IMR-90 (cell line): ENCODE measurements around the gene HADHB. TPM values are rescaled to one million over a fixed set of nuclear protein-coding genes. Genes with fewer than 3 reads are reported as not detected.

Experiments used
- ATAC-seq: fragments of 200-7000 bp; cut with Tn5 transposase; 2 replicates; pipeline ENCODE4 v1.9.1; 2020; ENCODE audit warnings: low read depth, mild to moderate bottlenecking, moderate library complexity
- BruUV-seq: library from RNA; stranded (reverse); fragments of 400-500 nt; replicated peaks from 2 replicates; lab custom pipeline; 2021; lab: Mats Ljungman, UMichigan
- CTCF ChIA-PET: fragments of 300-600 bp; formaldehyde crosslinking; extraction: SDS; loops from one replicate; lab custom pipeline; 2021; ENCODE audit warnings: antibody characterized with exemption; lab: Yijun Ruan, JAX
- POLR2A ChIA-PET: fragments of 300-600 bp; sonication (Branson Sonifier 250); formaldehyde crosslinking; loops from one replicate; lab custom pipeline; 2022; ENCODE audit warnings: antibody characterized with exemption; ENCODE audit not compliant: unreplicated experiment; lab: Charles Lee
- DNase-seq: peaks from one replicate; pipeline ENCODE4 v3.0.0; 2013
- H2AFZ ChIP-seq: replicated peaks from 2 replicates; pipeline ENCODE3; 2013; ENCODE audit warnings: low read length, mild to moderate bottlenecking; ENCODE audit not compliant: poor library complexity
- H2AK5ac ChIP-seq: 2 replicates; pipeline ENCODE4 v1.6.1; 2013; ENCODE audit warnings: low read depth, low read length, inconsistent platforms
- H2AK9ac ChIP-seq: replicated peaks from 2 replicates; pipeline ENCODE3; 2013; ENCODE audit warnings: mild to moderate bottlenecking, low read depth, low read length, moderate library complexity; ENCODE audit not compliant: poor library complexity
- H2BK120ac ChIP-seq: 2 replicates; pipeline ENCODE4 v1.6.1; 2013; ENCODE audit warnings: low read depth, low read length, inconsistent platforms
- H2BK15ac ChIP-seq: 3 replicates; pipeline ENCODE4 v1.6.1; 2013; ENCODE audit warnings: low read depth, low read length, inconsistent platforms
- H2BK20ac ChIP-seq: 2 replicates; pipeline ENCODE4 v1.6.1; 2013; ENCODE audit warnings: low read depth, mild to moderate bottlenecking, inconsistent platforms, low read length, moderate library complexity
- H2BK5ac ChIP-seq: 2 replicates; pipeline ENCODE4 v1.6.1; 2013; ENCODE audit warnings: mild to moderate bottlenecking, low read depth, low read length, inconsistent platforms; ENCODE audit not compliant: poor library complexity, severe bottlenecking
- H3K14ac ChIP-seq: replicated peaks from 2 replicates; pipeline ENCODE4 v1.6.1; 2013; ENCODE audit warnings: low read depth, low read length, inconsistent platforms
- H3K18ac ChIP-seq: 2 replicates; pipeline ENCODE4 v1.6.1; 2013; ENCODE audit warnings: low read depth, low read length, control low read depth
- H3K23ac ChIP-seq: 2 replicates; pipeline ENCODE4 v1.6.1; 2013; ENCODE audit warnings: low read depth, low read length, inconsistent platforms
- H3K27ac ChIP-seq: 2 replicates; pipeline ENCODE4 v1.5.1; 2013; ENCODE audit warnings: mild to moderate bottlenecking, control low read depth, low read length; ENCODE audit not compliant: insufficient read depth
- H3K27me3 ChIP-seq: 2 replicates; pipeline ENCODE4 v1.6.1; 2013; ENCODE audit warnings: low read length; ENCODE audit not compliant: control insufficient read depth, insufficient read depth
- H3K36me3 ChIP-seq: 2 replicates; pipeline ENCODE4 v1.6.1; 2013; ENCODE audit warnings: low read length, mixed read lengths; ENCODE audit not compliant: control insufficient read depth, insufficient read depth
- H3K4ac ChIP-seq: 2 replicates; pipeline ENCODE4 v1.6.1; 2013; ENCODE audit warnings: low read depth, low read length, inconsistent platforms
- H3K4me1 ChIP-seq: 2 replicates; pipeline ENCODE4 v1.6.1; 2013; ENCODE audit warnings: low read length, mixed read lengths; ENCODE audit not compliant: control insufficient read depth, insufficient read depth
- H3K4me2 ChIP-seq: 2 replicates; pipeline ENCODE4 v1.6.1; 2013; ENCODE audit warnings: low read depth, mild to moderate bottlenecking, control low read depth, low read length, moderate library complexity
- H3K4me3 ChIP-seq: 2 replicates; pipeline ENCODE4 v1.5.1; 2013; ENCODE audit warnings: low read depth, mild to moderate bottlenecking, control low read depth, low read length, moderate library complexity; ENCODE audit not compliant: insufficient read depth
- H3K56ac ChIP-seq: 2 replicates; pipeline ENCODE4 v1.6.1; 2013; ENCODE audit warnings: low read length, inconsistent platforms; ENCODE audit not compliant: insufficient read depth; ENCODE audit errors: extremely low read depth
- H3K79me1 ChIP-seq, 2 experiments: 2 replicates each; pipeline ENCODE4 v1.6.1; 2013; ENCODE audit warnings: low read length in 2 of 2, inconsistent platforms in 1 of 2, low read depth in 1 of 2
- H3K9ac ChIP-seq: 2 replicates; pipeline ENCODE4 v1.6.1; 2013; ENCODE audit warnings: low read depth, low read length, control low read depth
- H3K9me1 ChIP-seq: 2 replicates; pipeline ENCODE4 v1.6.1; 2013; ENCODE audit warnings: low read length, inconsistent platforms; ENCODE audit not compliant: insufficient read depth
- H3K9me3 ChIP-seq: 2 replicates; pipeline ENCODE4 v1.6.1; 2013; ENCODE audit warnings: low read length; ENCODE audit not compliant: control insufficient read depth, insufficient read depth
- H4K20me1 ChIP-seq: 2 replicates; pipeline ENCODE4 v1.6.1; 2013; ENCODE audit warnings: low read length, inconsistent platforms; ENCODE audit not compliant: insufficient read depth
- H4K5ac ChIP-seq: 2 replicates; pipeline ENCODE4 v1.6.1; 2013; ENCODE audit warnings: mild to moderate bottlenecking, low read depth, low read length, control low read depth
- H4K8ac ChIP-seq, 2 experiments: 2 replicates each; pipeline ENCODE4 v1.6.1; 2013; ENCODE audit warnings: low read depth in 2 of 2, low read length in 2 of 2, control low read depth in 1 of 2, inconsistent platforms in 1 of 2
- H4K91ac ChIP-seq: 2 replicates; pipeline ENCODE4 v1.6.1; 2013; ENCODE audit warnings: low read depth, low read length, inconsistent platforms; ENCODE audit not compliant: insufficient read depth
- BHLHE40 ChIP-seq: fragments of 150-350 bp; IDR thresholded peaks from 2 replicates; pipeline ENCODE4 v1.6.1; 2016; ENCODE audit warnings: mild to moderate bottlenecking, low read depth, low read length
- CEBPB ChIP-seq: IDR thresholded peaks from 2 replicates; pipeline ENCODE4 v1.6.1; 2012; ENCODE audit warnings: low read depth, low read length, improper control_type of control experiment
- CHD1 ChIP-seq: IDR thresholded peaks from 2 replicates; pipeline ENCODE4 v1.6.1; 2012; ENCODE audit warnings: low read depth, low read length, improper control_type of control experiment
- CTCF ChIP-seq: conservative IDR thresholded peaks from 2 replicates; pipeline ENCODE4 v1.5.1; 2012; ENCODE audit warnings: mild to moderate bottlenecking, low read depth, low read length, improper control_type of control experiment
- ELK1 ChIP-seq: fragments of 150-350 bp; IDR thresholded peaks from 2 replicates; pipeline ENCODE4 v1.6.1; 2016; ENCODE audit warnings: low read depth, mild to moderate bottlenecking, low read length, moderate library complexity, borderline replicate concordance
- FOS ChIP-seq: fragments of 150-350 bp; IDR thresholded peaks from 2 replicates; pipeline ENCODE4 v1.6.1; 2016; ENCODE audit warnings: low read depth, low read length
- MAFK ChIP-seq: IDR thresholded peaks from 2 replicates; pipeline ENCODE4 v1.6.1; 2012; ENCODE audit warnings: low read depth, low read length, improper control_type of control experiment
- MAZ ChIP-seq: IDR thresholded peaks from 2 replicates; pipeline ENCODE4 v1.6.1; 2012; ENCODE audit warnings: low read depth, mild to moderate bottlenecking, low read length, improper control_type of control experiment, moderate library complexity, borderline replicate concordance
- MXI1 ChIP-seq: IDR thresholded peaks from 2 replicates; pipeline ENCODE4 v1.6.1; 2012; ENCODE audit warnings: low read depth, mild to moderate bottlenecking, low read length, moderate library complexity, borderline replicate concordance
- NFE2L2 ChIP-seq: fragments of 150-350 bp; IDR thresholded peaks from 2 replicates; pipeline ENCODE4 v1.6.1; 2016; ENCODE audit warnings: low read depth, mild to moderate bottlenecking, low read length
- POLR2A ChIP-seq: IDR thresholded peaks from 2 replicates; pipeline ENCODE4 v1.6.1; 2012; ENCODE audit warnings: mild to moderate bottlenecking, low read depth, low read length
- RAD21 ChIP-seq: IDR thresholded peaks from 2 replicates; pipeline ENCODE4 v1.6.1; 2012; ENCODE audit warnings: low read length, improper control_type of control experiment
- RCOR1 ChIP-seq: IDR thresholded peaks from 2 replicates; pipeline ENCODE4 v1.6.1; 2012; ENCODE audit warnings: mild to moderate bottlenecking, low read length, improper control_type of control experiment; ENCODE audit not compliant: insufficient replicate concordance
- RFX5 ChIP-seq: IDR thresholded peaks from 2 replicates; pipeline ENCODE4 v1.8.0; 2012; ENCODE audit warnings: low read depth, mild to moderate bottlenecking, low read length, moderate library complexity
- SMC3 ChIP-seq: fragments of 150-350 bp; IDR thresholded peaks from 2 replicates; pipeline ENCODE4 v1.6.1; 2016; ENCODE audit warnings: low read depth, mild to moderate bottlenecking, antibody characterized with exemption, low read length, moderate library complexity
- WGBS, 2 experiments: methylation state at CpG; one replicate each; pipeline versions ENCODE4 v1.1.5 to v1.1.7; 2013; ENCODE audit warnings: missing lambda C conversion rate in 2 of 2; ENCODE audit not compliant: insufficient read length in 1 of 2; ENCODE audit errors: extremely low coverage in 2 of 2; 5-methylcytosine and 5-hydroxymethylcytosine counted together
- dilution Hi-C: fragments of 300-500 bp; cut with HindIII; formaldehyde crosslinking; loops from one replicate; pipeline ENCODE4 v1.14.3; 2018; ENCODE audit warnings: low sequenced_read_pairs; ENCODE audit not compliant: unreplicated experiment
- in situ Hi-C: fragments of 300-500 bp; cut with MboI; formaldehyde crosslinking; loops from 3 replicates; pipeline ENCODE4 v1.14.3; 2019; ENCODE audit warnings: low sequenced_read_pairs, inconsistent platforms, mixed read lengths
- intact Hi-C: fragments of 100-400 bp; cut with micrococcal nuclease; formaldehyde crosslinking; loops from 2 replicates; pipeline ENCODE4 v1.10.0; 2022
- polyA plus RNA-seq, 3 experiments: library from polyadenylated mRNA; depleted of rRNA; stranded (reverse); fragments of >200 nt; gene quantifications; 2 replicates each; pipeline ENCODE4 v1.2.3, GENCODE V29; 2012; ENCODE audit warnings: low replicate concordance in 1 of 3
- total RNA-seq: library from RNA; depleted of rRNA; stranded (reverse); fragments of >200 nt; gene quantifications from 2 replicates; pipeline ENCODE4 v1.2.3, GENCODE V29; 2012
- TF ChIP-seq, protein P1 (sequence below): fragments of 150-350 bp; IDR thresholded peaks from 2 replicates; pipeline ENCODE4 v1.6.1; 2017; ENCODE audit warnings: mild to moderate bottlenecking, antibody characterized with exemption, low read length, low read depth

Gene HADHB
- total and polyA plus RNA-seq, 2 of the 4 experiments (the other 2 are of a cell fraction): 67.9 to 79.8 TPM

DNA sequence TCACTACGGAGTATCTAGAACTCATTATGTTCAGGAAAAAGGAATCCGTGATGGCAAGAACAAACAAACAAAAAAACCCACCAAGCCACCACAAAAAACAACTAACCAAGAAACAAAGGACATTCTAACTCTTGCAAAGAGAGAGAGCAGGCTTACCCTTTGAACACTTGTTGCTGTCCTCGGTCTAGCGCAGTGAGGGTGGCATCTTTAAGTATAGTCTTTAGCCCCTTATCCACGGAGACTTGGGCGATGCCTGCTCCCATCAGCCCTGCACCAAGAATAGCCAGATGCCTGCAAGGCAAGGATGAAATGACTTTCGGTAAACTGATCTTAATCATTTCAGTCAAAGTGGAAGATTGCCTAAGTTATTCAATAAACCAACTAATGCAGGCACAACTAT lies 40.8 kb upstream of the HADHB start:
- Histone ChIP-seq H3K4me3 (no peak overlapping the region), H4K5ac (no peak overlapping the region), H3K27me3 (no peaks in the 10 kb centered on the region), H2BK5ac (no peak overlapping the region), H3K79me1 (peaks cover 0 to 2% of the 10 kb centered on the region in 2 experiments; a peak in 1 of 4 replicates), H3K18ac (no peak overlapping the region), H4K91ac (no peak overlapping the region), H3K23ac (no peak overlapping the region), H2BK15ac (no peak overlapping the region), H3K9me1 (no peaks in the 10 kb centered on the region), H2BK120ac (no peak overlapping the region), H2AK5ac (no peak overlapping the region), H3K56ac (no peak overlapping the region), H3K4me2 (no peak overlapping the region), H2AFZ (no peak overlapping the region), H3K4ac (no peak overlapping the region), H2BK20ac (no peak overlapping the region), H3K4me1 (no peaks in the 10 kb centered on the region), H3K9me3 (no peaks in the 10 kb centered on the region), H3K36me3 (peaks cover 33% of the 10 kb centered on the region), H3K27ac (no peak overlapping the region), H4K8ac (no peak overlapping the region), H2AK9ac (no peak overlapping the region), H3K9ac (no peak overlapping the region), H3K14ac (no peak overlapping the region), H4K20me1 (no peaks in the 10 kb centered on the region)
- intact Hi-C loops: loop anchor here (5.0 kb wide), 1 partner anchor 33 kb away; no protein-coding TSS in a partner anchor
- POLR2A ChIA-PET: no interaction called here
- in situ Hi-C loops: no loop called here
- dilution Hi-C loops: no loop called here
- ATAC-seq: no peak
- BruUV-seq: no TSS peak
- CTCF ChIA-PET: no interaction called here
- WGBS, 2 experiments: no CpG with 5 or more reads among the region's 7 CpGs
- no peak for DNase-seq
- no peak for TF ChIP-seq POLR2A
- no peak for TF ChIP-seq RCOR1
- no peak for TF ChIP-seq BHLHE40
- no peak for TF ChIP-seq CEBPB
- TF ChIP-seq MAZ: no peak
- no peak for TF ChIP-seq MAFK
- no peak for TF ChIP-seq MXI1
- TF ChIP-seq, protein P1, sequence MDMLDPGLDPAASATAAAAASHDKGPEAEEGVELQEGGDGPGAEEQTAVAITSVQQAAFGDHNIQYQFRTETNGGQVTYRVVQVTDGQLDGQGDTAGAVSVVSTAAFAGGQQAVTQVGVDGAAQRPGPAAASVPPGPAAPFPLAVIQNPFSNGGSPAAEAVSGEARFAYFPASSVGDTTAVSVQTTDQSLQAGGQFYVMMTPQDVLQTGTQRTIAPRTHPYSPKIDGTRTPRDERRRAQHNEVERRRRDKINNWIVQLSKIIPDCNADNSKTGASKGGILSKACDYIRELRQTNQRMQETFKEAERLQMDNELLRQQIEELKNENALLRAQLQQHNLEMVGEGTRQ: no peak
- no peak for TF ChIP-seq CHD1
- no peak for TF ChIP-seq RFX5
- TF ChIP-seq FOS: no peak
- TF ChIP-seq ELK1: no peak
- TF ChIP-seq NFE2L2: no peak
- no peak for TF ChIP-seq RAD21
- no peak for TF ChIP-seq CTCF
- TF ChIP-seq SMC3: no peak
